ENCODE data around the gene CIRBP. TPM values are rescaled to one million over a fixed set of nuclear protein-coding genes. Genes with fewer than 3 reads are reported as not detected.
"Not testable (repeated sequence)": the region's sequence is repeated elsewhere in the genome, so short reads cannot be mapped to it uniquely, and the experiment has no call there.

Gene CIRBP
- total RNA-seq, 1 experiment from 2014 or later: 196 TPM

- in situ Hi-C loops (cut with HindIII; ENCODE audit: low sequenced_read_pairs): no loop called here
- DNase-seq (ENCODE audit: low spot score): no peak
These were observed 28.2 kb upstream of the CIRBP start for GRCh38 chr19:1240925-1241324.

DNA sequence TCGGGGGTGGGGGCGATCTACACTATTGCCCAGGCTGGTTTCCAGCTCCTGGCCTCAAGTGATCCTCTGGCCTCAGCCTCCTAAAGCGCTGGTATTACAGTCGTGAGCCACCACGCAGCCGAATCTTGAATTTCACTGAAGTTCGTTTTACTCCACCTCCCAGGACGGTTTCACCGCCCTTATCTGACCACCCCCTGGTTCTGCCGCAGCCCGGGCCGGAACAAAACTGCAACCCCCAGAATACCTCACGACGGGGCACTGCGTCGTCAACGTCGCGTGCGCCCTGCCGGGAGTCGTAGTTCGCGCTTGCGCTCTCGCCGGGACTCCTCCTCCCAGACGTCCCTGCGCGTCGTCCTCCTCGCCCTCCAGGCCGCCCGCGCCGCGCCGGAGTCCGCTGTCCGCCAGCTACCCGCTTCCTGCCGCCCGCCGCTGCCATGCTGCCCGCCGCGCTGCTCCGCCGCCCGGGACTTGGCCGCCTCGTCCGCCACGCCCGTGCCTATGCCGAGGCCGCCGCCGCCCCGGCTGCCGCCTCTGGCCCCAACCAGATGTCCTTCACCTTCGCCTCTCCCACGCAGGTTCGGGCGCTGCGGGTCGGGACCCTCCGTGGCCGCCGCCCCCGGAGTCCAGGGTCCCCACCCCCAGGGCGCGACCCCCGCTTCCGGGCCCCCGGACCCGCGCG, 27.6 kb upstream of the CIRBP start, which contains the start of gene ATP5F1D:
ATP5F1D (plus strand) TSS at position 335 of the 679 bp plus-strand sequence; CDS start at position 435, 100 bp downstream.
- DNase-seq (ENCODE audit: low spot score): peak; percentile 92
- in situ Hi-C loops (cut with HindIII; ENCODE audit: low sequenced_read_pairs): no loop called here

DNA sequence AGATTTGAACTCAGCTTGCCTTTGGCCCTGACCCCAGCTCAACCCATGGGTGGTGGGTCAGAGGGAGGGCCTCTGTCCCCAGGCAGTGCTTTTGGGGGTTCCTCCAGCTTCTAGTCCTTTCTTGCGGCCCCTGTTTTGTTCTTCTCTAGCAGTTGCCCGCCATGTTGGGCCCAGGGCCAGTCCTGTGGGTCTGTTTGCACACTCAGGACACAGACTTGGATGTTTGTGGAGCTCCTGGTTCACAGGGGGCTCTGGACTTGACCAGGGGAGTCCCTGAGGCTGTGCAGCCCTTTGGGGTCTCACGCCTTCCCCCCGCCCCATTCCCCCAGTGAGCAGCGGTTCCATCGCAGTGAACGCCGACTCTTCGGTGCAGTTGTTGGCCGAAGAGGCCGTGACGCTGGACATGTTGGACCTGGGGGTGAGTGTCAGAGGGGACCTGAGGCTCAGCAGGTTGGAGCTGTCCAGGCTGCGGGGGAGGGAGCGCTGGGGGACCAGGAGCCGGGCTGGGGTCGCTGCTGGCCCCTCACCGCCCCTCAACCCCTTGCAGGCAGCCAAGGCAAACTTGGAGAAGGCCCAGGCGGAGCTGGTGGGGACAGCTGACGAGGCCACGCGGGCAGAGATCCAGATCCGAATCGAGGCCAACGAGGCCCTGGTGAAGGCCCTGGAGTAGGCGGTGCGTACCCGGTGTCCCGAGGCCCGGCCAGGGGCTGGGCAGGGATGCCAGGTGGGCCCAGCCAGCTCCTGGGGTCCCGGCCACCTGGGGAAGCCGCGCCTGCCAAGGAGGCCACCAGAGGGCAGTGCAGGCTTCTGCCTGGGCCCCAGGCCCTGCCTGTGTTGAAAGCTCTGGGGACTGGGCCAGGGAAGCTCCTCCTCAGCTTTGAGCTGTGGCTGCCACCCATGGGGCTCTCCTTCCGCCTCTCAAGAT, 25.1 kb upstream of the CIRBP start:
- in situ Hi-C loops (cut with HindIII; ENCODE audit: low sequenced_read_pairs): no loop called here
- DNase-seq (ENCODE audit: low spot score): peak; percentile 90

GRCh38 chr19:1244693-1245451, 24.3 kb upstream of the CIRBP start:
- in situ Hi-C loops (cut with HindIII; ENCODE audit: low sequenced_read_pairs): no loop called here
- DNase-seq (ENCODE audit: low spot score): no peak

- in situ Hi-C loops (cut with HindIII; ENCODE audit: low sequenced_read_pairs): no loop called here
- no peak for DNase-seq (ENCODE audit: low spot score)
These were observed 23.5 kb upstream of the CIRBP start for GRCh38 chr19:1245494-1246264.

- DNase-seq (ENCODE audit: low spot score); in situ Hi-C loops (cut with HindIII; ENCODE audit: low sequenced_read_pairs): not testable (repeated sequence)
These were observed 22.7 kb upstream of the CIRBP start for GRCh38 chr19:1246265-1247087.

DNA sequence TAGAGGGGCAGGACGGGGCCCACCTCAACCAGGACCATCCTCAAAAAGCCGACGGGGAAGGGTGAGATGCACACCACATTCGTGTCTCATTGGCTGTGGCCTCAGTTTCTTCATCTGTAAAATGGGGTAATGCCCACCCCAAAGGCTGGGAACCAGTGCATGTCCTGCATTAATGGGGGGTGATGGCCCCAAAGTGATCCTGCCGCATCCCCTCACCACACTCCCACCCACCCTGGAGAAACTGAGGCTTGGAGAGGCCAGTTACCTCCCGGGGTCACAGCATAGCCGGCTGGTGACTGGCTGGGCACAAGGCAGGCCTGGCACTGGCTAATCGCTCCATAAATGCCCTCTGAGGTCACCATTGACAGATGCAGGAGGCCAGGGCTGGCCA, 21.4 kb upstream of the CIRBP start:
- in situ Hi-C loops (cut with HindIII; ENCODE audit: low sequenced_read_pairs): no loop called here

DNA sequence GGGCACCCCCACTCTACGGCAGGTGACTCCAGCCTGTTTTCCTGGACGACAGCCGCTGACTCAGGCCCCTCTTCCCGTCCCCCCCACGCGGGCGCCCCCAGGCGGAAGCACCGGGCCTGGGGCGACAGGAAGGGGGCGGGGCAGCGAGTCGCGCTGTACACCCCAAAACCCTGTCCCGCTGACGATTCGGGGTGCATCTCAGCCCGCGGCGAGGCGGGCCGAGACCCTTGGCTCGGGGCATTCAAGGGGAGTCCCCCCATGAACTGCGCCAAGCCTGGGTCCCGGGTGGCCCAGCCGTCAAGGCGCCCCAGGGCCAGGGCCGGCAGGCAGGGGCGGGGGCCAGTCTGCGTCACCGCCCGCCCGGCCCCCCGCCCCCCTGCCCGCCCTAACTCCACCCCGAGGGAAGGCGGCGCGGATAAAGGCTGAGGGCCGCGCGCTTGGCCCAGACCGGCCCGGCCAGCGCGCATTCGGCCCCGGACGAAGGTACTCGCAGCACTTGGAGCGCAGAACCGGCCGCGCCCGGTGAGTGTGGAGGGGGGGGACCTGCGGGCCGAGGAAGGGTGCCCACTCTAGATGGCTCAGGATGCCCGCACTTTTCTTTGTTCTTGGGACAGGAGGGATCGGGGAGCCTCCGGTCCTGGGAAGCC, 20.9 kb upstream of the CIRBP start, which contains the start of gene MIDN:
MIDN (plus strand) TSS at position 445 of the 647 bp plus-strand sequence. CDS start 1,714 bp downstream, outside the sequence.
- no peak for DNase-seq (ENCODE audit: low spot score)
- in situ Hi-C loops (cut with HindIII; ENCODE audit: low sequenced_read_pairs): no loop called here

More for the DNA sequence above, 21.4 kb upstream of the CIRBP start:
- DNase-seq (ENCODE audit: low spot score): no peak

- peak; percentile 63 for DNase-seq (ENCODE audit: low spot score)
- in situ Hi-C loops (cut with HindIII; ENCODE audit: low sequenced_read_pairs): no loop called here
These were observed 20.3 kb upstream of the CIRBP start for GRCh38 chr19:1248786-1249297.

DNA sequence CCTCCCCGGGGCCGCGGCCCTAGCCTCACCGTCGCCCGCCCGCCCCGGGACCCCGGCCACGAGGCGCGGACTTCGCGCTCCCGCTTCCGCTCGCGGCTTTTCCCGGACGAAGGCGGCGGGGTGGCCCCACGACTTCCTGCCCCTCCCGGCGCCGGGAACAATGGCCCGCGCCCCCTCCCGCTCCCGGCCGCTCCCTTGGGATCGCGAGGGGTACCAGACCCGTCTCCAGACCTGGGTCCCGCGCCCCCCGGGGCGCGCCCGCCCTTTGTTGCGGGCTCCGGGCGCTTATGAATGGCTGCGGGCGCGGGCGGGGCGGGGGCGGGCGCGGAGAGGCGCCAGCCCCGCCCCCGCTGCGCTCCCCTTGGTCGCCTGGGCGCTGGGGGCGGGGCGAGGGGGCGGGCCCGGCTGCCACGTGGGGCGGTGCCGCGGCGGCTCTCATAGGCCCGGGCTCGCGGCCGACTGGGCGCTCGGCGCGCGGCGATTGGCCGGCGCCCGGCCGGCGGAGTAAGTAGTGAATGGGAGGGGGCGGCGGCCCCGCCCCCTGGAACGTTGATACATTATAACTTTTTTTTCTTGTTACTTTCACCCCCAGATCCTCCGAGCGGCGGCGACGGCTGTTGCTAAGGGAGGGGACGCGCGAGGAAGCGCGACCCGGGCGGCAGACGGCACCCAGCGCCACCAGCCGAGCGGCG, 19.7 kb upstream of the CIRBP start:
- in situ Hi-C loops (cut with HindIII; ENCODE audit: low sequenced_read_pairs): no loop called here

GRCh38 chr19:1249990-1250436, 19.1 kb upstream of the CIRBP start:
- in situ Hi-C loops (cut with HindIII; ENCODE audit: low sequenced_read_pairs): no loop called here
- no peak for DNase-seq (ENCODE audit: low spot score)

More for the DNA sequence above, 19.7 kb upstream of the CIRBP start:
- peak; percentile 93 for DNase-seq (ENCODE audit: low spot score)

- in situ Hi-C loops (cut with HindIII; ENCODE audit: low sequenced_read_pairs): no loop called here
- no peak for DNase-seq (ENCODE audit: low spot score)
These were observed 18.5 kb upstream of the CIRBP start for GRCh38 chr19:1250437-1251260.

GRCh38 chr19:1251330-1252220, 17.6 kb upstream of the CIRBP start:
- in situ Hi-C loops (cut with HindIII; ENCODE audit: low sequenced_read_pairs): no loop called here
- peak; percentile 72 for DNase-seq (ENCODE audit: low spot score)

GRCh38 chr19:1252221-1252820, 16.8 kb upstream of the CIRBP start:
- DNase-seq (ENCODE audit: low spot score): peak; percentile 73
- in situ Hi-C loops (cut with HindIII; ENCODE audit: low sequenced_read_pairs): no loop called here

All from G401 (cell line).